CD14-positive monocyte (primary cell): ENCODE measurements around the gene SBK1. TPM values are rescaled to one million over a fixed set of nuclear protein-coding genes. Genes with fewer than 3 reads are reported as not detected.

ENCODE experiments used
- DNase-seq, 3 donors: peaks; one replicate each; pipeline ENCODE4 v3.0.0-alpha.2; 2011 to 2022
- H2AFZ ChIP-seq: 2 replicates; pipeline ENCODE4 v1.6.0; 2012; ENCODE audit warnings: mild to moderate bottlenecking, low read depth, low read length, inconsistent platforms; ENCODE audit not compliant: insufficient read depth, poor library complexity, severe bottlenecking
- H3K27ac ChIP-seq, 2 donors: 1 replicate in 1 of 2; 2 replicates in 1 of 2; pipeline ENCODE4 v1.5.1; 2012 to 2013; ENCODE audit warnings: low read length in 2 of 2, control low read depth in 1 of 2, inconsistent platforms in 1 of 2, low read depth in 1 of 2, mild to moderate bottlenecking in 1 of 2
- H3K27me3 ChIP-seq, 2 donors: one replicate each; pipeline versions ENCODE4 v1.6.0 to v1.6.1; 2011 to 2013; ENCODE audit warnings: low read length in 2 of 2; ENCODE audit not compliant: control insufficient read depth in 2 of 2, insufficient read depth in 2 of 2
- H3K36me3 ChIP-seq, 2 donors: replicated peaks in 1 of 2; 1 replicate in 1 of 2; 2 replicates in 1 of 2; pipeline versions ENCODE4 v1.5.1 to v1.6.1; 2012 to 2013; ENCODE audit warnings: low read length in 2 of 2, control low read depth in 1 of 2, inconsistent platforms in 1 of 2, mild to moderate bottlenecking in 1 of 2; ENCODE audit not compliant: insufficient read depth in 2 of 2, control insufficient read depth in 1 of 2
- H3K4me1 ChIP-seq, 2 donors: 1 replicate in 1 of 2; 2 replicates in 1 of 2; pipeline versions ENCODE4 v1.5.1 to v1.6.1; 2012 to 2013; ENCODE audit warnings: low read length in 2 of 2, control low read depth in 1 of 2, inconsistent platforms in 1 of 2, mild to moderate bottlenecking in 1 of 2, moderate library complexity in 1 of 2; ENCODE audit not compliant: insufficient read depth in 2 of 2, control insufficient read depth in 1 of 2
- H3K4me2 ChIP-seq: replicated peaks from 2 replicates; pipeline ENCODE3; 2012; ENCODE audit warnings: low read length, moderate library complexity, mild to moderate bottlenecking; ENCODE audit not compliant: poor library complexity, severe bottlenecking; ENCODE audit errors: extremely low read depth
- H3K4me3 ChIP-seq, 3 experiments: fragments of 200-600 bp in 1 of 3; sonication (generic) in 1 of 3; replicated peaks in 1 of 3; 1 replicate in 2 of 3; 2 replicates in 1 of 3; pipeline ENCODE4 v1.5.1; 2011 to 2013; ENCODE audit warnings: low read length in 3 of 3, mild to moderate bottlenecking in 3 of 3, control low read depth in 2 of 3, low read depth in 2 of 3, inconsistent platforms in 1 of 3, moderate library complexity in 1 of 3
- H3K79me2 ChIP-seq: 2 replicates; pipeline ENCODE4 v1.6.0; 2012; ENCODE audit warnings: mild to moderate bottlenecking, control low read depth, inconsistent platforms, low read length, moderate library complexity; ENCODE audit not compliant: insufficient read depth
- H3K9ac ChIP-seq: 2 replicates; pipeline ENCODE4 v1.6.0; 2017; ENCODE audit warnings: low read length, mild to moderate bottlenecking; ENCODE audit not compliant: insufficient read depth, poor library complexity, severe bottlenecking
- H3K9me3 ChIP-seq, 2 donors: replicated peaks in 1 of 2; 1 replicate in 1 of 2; 2 replicates in 1 of 2; pipeline versions ENCODE4 v1.5.1 to v1.6.1; 2012 to 2013; ENCODE audit warnings: low read length in 2 of 2, control low read depth in 1 of 2; ENCODE audit not compliant: control insufficient read depth in 1 of 2, insufficient read depth in 1 of 2
- H4K20me1 ChIP-seq: 2 replicates; pipeline ENCODE4 v1.6.0; 2012; ENCODE audit warnings: mild to moderate bottlenecking, low read length, control low read depth, moderate library complexity; ENCODE audit not compliant: insufficient read depth
- H3K27ac Mint-ChIP-seq, 7 donors: one replicate each; pipeline ENCODE4 v1.8.0; 2020; ENCODE audit warnings: mild to moderate bottlenecking in 7 of 7, mixed read lengths in 7 of 7, moderate library complexity in 6 of 7, inconsistent platforms in 2 of 7
- H3K27me3 Mint-ChIP-seq, 3 donors: one replicate each; pipeline ENCODE4 v1.8.0; 2021 to 2022; ENCODE audit warnings: low read depth in 3 of 3, mild to moderate bottlenecking in 3 of 3, mixed read lengths in 3 of 3, moderate library complexity in 3 of 3, inconsistent platforms in 1 of 3
- H3K36me3 Mint-ChIP-seq, 2 donors: one replicate each; pipeline ENCODE4 v1.8.0; 2020; ENCODE audit warnings: mixed read lengths in 2 of 2, inconsistent platforms in 1 of 2, mild to moderate bottlenecking in 1 of 2
- H3K4me1 Mint-ChIP-seq: one replicate; pipeline ENCODE4 v1.8.0; 2020; ENCODE audit warnings: mild to moderate bottlenecking, mixed read lengths
- H3K4me3 Mint-ChIP-seq, 2 donors: one replicate each; pipeline ENCODE4 v1.8.0; 2020; ENCODE audit warnings: mild to moderate bottlenecking in 2 of 2, mixed read lengths in 2 of 2, moderate library complexity in 1 of 2
- H3K9me3 Mint-ChIP-seq, 7 donors: one replicate each; pipeline ENCODE4 v1.8.0; 2020 to 2022; ENCODE audit warnings: mixed read lengths in 7 of 7, mild to moderate bottlenecking in 6 of 7, moderate library complexity in 6 of 7, inconsistent platforms in 2 of 7
- WGBS: methylation state at CpG from one replicate; pipeline ENCODE4 v1.1.5; 2013; ENCODE audit warnings: missing lambda C conversion rate; ENCODE audit not compliant: insufficient coverage; 5-methylcytosine and 5-hydroxymethylcytosine counted together
- intact Hi-C, 2 donors: fragments of 100-400 bp; cut with micrococcal nuclease; formaldehyde crosslinking; loops; one replicate each; pipeline versions ENCODE4 v1.15.0 to v1.15.1; 2023
- polyA plus RNA-seq, 3 donors: library from polyadenylated mRNA; depleted of rRNA in 1 of 3; unstranded in 2 of 3; stranded (reverse) in 1 of 3; fragments of 300-500 nt in 2 of 3; fragments of >200 nt in 1 of 3; fragmentation: Illumina TruSeq in 2 of 3; gene quantifications; 1 replicate in 2 of 3; 2 replicates in 1 of 3; pipeline ENCODE4 v1.2.3, GENCODE V29; 2012 to 2021
- TF ChIP-seq, protein P1 (sequence below): fragments of 200-600 bp; IDR thresholded peaks from one replicate; pipeline ENCODE4 v1.8.0; 2022; ENCODE audit warnings: antibody characterized with exemption, mild to moderate bottlenecking

SBK1 gene
- polyA plus RNA-seq, 3 donors, result 0.04 TPM; not detected in 2

DNA sequence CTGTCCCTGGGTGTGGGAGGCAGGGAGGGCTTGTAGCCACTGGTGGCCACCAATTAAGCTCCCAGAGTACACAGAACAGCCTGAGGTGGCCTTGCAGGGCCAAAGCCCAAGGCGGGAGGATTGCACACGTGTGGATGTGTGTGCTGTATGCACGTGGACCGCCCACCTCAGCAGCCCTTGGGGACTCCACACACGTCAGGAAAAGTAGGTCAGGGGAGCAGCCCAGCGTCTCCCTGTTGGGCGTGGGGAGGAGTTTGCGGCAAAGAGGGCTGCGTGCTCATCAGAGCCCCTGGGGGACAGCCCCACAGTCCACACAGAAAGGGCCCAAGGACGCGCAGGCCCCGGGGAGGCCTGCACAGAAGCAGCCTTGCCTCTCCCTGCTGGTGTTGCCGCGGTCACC lies 19.6 kb downstream of the SBK1 start:
- Histone ChIP-seq H3K9ac (no peak overlapping the region), H3K4me1 (no peaks in the 10 kb centered on the region), H3K4me3 (no peak overlapping the region), H2AFZ (no peak overlapping the region), H3K36me3 (no peaks in the 10 kb centered on the region), H3K4me2 (no peak overlapping the region), H4K20me1 (no peaks in the 10 kb centered on the region), H3K27me3 (no peaks in the 10 kb centered on the region), H3K9me3 (no peaks in the 10 kb centered on the region), H3K79me2 (no peaks in the 10 kb centered on the region), H3K27ac (no peak overlapping the region)
- Mint-ChIP-seq H3K27me3 (peaks cover 0 to 7% (median 0%) of the 10 kb centered on the region in 3 donors), H3K36me3 (no peaks in the 10 kb centered on the region), H3K4me3 (no peak overlapping the region), H3K4me1 (peaks cover 7% of the 10 kb centered on the region), H3K9me3 (peaks cover 0 to 7% (median 0%) of the 10 kb centered on the region in 7 donors), H3K27ac (no peak overlapping the region)
- WGBS, result 93% methylated on average over 14 of the region's 14 CpGs
- TF ChIP-seq, protein P1, sequence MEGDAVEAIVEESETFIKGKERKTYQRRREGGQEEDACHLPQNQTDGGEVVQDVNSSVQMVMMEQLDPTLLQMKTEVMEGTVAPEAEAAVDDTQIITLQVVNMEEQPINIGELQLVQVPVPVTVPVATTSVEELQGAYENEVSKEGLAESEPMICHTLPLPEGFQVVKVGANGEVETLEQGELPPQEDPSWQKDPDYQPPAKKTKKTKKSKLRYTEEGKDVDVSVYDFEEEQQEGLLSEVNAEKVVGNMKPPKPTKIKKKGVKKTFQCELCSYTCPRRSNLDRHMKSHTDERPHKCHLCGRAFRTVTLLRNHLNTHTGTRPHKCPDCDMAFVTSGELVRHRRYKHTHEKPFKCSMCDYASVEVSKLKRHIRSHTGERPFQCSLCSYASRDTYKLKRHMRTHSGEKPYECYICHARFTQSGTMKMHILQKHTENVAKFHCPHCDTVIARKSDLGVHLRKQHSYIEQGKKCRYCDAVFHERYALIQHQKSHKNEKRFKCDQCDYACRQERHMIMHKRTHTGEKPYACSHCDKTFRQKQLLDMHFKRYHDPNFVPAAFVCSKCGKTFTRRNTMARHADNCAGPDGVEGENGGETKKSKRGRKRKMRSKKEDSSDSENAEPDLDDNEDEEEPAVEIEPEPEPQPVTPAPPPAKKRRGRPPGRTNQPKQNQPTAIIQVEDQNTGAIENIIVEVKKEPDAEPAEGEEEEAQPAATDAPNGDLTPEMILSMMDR, result no peak
- DNase-seq, result no peak
- intact Hi-C loops, result no loop called here

DNA sequence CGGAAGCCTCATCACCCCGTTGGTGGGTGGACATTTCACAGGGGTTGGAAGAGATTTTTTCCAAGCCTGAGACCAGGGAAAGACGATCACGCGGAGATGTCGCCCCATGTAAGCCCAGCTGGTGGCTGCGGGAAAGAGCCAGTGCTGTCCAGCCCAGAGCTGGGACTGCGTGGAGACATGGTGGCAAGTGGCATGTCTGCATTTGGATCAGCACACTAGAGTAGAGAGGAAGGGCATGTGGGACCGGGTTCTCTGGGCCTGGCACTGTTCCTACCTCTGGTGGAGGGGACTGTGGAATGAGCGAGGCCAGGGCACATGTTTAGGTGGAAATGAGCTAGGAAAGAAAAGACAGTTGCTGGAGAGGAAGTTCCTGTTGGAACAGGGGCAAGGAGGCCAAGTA lies 20.0 kb downstream of the SBK1 start:
- WGBS, result 95% methylated on average over 9 of the region's 10 CpGs
- Histone ChIP-seq H3K9ac (no peak overlapping the region), H3K27ac (no peak overlapping the region), H2AFZ (no peak overlapping the region), H4K20me1 (no peaks in the 10 kb centered on the region), H3K4me2 (no peak overlapping the region), H3K9me3 (no peaks in the 10 kb centered on the region), H3K4me1 (no peaks in the 10 kb centered on the region), H3K27me3 (no peaks in the 10 kb centered on the region), H3K36me3 (no peaks in the 10 kb centered on the region), H3K4me3 (no peak overlapping the region), H3K79me2 (no peaks in the 10 kb centered on the region)
- Mint-ChIP-seq H3K27ac (no peak overlapping the region), H3K4me3 (no peak overlapping the region), H3K27me3 (peaks cover 0 to 7% (median 0%) of the 10 kb centered on the region in 3 donors), H3K36me3 (no peaks in the 10 kb centered on the region), H3K4me1 (peaks cover 8% of the 10 kb centered on the region), H3K9me3 (peaks cover 0 to 7% (median 0%) of the 10 kb centered on the region in 7 donors)
- TF ChIP-seq, protein P1, result no peak
- no peak for DNase-seq
- intact Hi-C loops, result no loop called here
